HepG2 (cell line): Measurements from ENCODE around the gene MSI2. TPM values are rescaled to one million over a fixed set of nuclear protein-coding genes. Genes with fewer than 3 reads are reported as not detected.

ENCODE experiments used
- ATAC-seq: fragments of 200-7000 bp; cut with Tn5 transposase; 3 replicates; pipeline ENCODE4 v1.9.1; 2020; ENCODE audit warnings: mild to moderate bottlenecking, moderate library complexity
- BruUV-seq: library from RNA; stranded (reverse); fragments of 400-500 nt; replicated peaks from 2 replicates; lab custom pipeline; 2021; lab: Mats Ljungman, UMichigan
- CTCF ChIA-PET: fragments of 300-600 bp; formaldehyde crosslinking; extraction: SDS; loops from one replicate; lab custom pipeline; 2021; ENCODE audit warnings: low total read pairs, inconsistent platforms, low intra/inter-chr PET ratio; lab: Yijun Ruan, JAX
- POLR2A ChIA-PET: fragments of 350-600 bp; sonication (Branson Sonifier 250); formaldehyde crosslinking; loops from one replicate; lab custom pipeline; 2020; ENCODE audit warnings: antibody characterized with exemption, inconsistent platforms; lab: Yijun Ruan, JAX
- DNase-seq: peaks from one replicate; pipeline ENCODE4 v3.0.0-alpha.2; 2015; ENCODE audit warnings: low spot score
- FAIRE-seq: peaks from 3 replicates; lab custom pipeline; 2011; peaks lifted over from hg19 to GRCh38; lab: Jason Lieb, UNC
- H2AFZ ChIP-seq: one replicate; pipeline ENCODE4 v1.6.1; 2011; ENCODE audit warnings: low read length, inconsistent platforms
- H3K27ac ChIP-seq: fragments of 300-600 bp; 3 replicates; pipeline ENCODE4 v1.8.0; 2011; ENCODE audit warnings: mixed run types, mild to moderate bottlenecking, mixed read lengths, low read length, inconsistent platforms; ENCODE audit not compliant: insufficient read depth; ENCODE audit errors: extremely low read length
- H3K27me3 ChIP-seq, 2 experiments: fragments of 200-600 bp in 1 of 2; 2 replicates in 1 of 2; 3 replicates in 1 of 2; pipeline versions ENCODE4 v1.6.0 to v1.8.0; 2011; ENCODE audit warnings: low read length in 2 of 2, mild to moderate bottlenecking in 2 of 2, moderate library complexity in 2 of 2, inconsistent platforms in 1 of 2; ENCODE audit not compliant: insufficient read depth in 2 of 2, control insufficient read depth in 1 of 2
- H3K36me3 ChIP-seq, 2 experiments: fragments of 200-600 bp in 1 of 2; replicated peaks in 1 of 2; 2 replicates in 1 of 2; 3 replicates in 1 of 2; pipeline versions ENCODE4 v1.5.1 to v1.8.0; 2011; ENCODE audit warnings: low read length in 2 of 2, inconsistent platforms in 1 of 2; ENCODE audit not compliant: insufficient read depth in 2 of 2, control insufficient read depth in 1 of 2
- H3K4me1 ChIP-seq: 2 replicates; pipeline ENCODE4 v1.5.1; 2012; ENCODE audit warnings: low read length, inconsistent platforms; ENCODE audit not compliant: insufficient read depth
- H3K4me2 ChIP-seq: 2 replicates; pipeline ENCODE4 v1.6.0; 2011; ENCODE audit warnings: low read depth, low read length, inconsistent platforms
- H3K4me3 ChIP-seq, 3 experiments: fragments of 200-600 bp in 1 of 3; sonication (generic), shearing (Covaris generic) in 1 of 3; replicated peaks in 1 of 3; 2 replicates each; pipeline ENCODE4 v1.5.1; 2011 to 2016; ENCODE audit warnings: low read length in 3 of 3, inconsistent platforms in 2 of 3, low read depth in 2 of 3, mild to moderate bottlenecking in 2 of 3, control low read depth in 1 of 3, mixed read lengths in 1 of 3; ENCODE audit not compliant: insufficient read depth in 1 of 3
- H3K79me2 ChIP-seq: one replicate; pipeline ENCODE4 v1.6.1; 2011; ENCODE audit warnings: low read length, inconsistent platforms; ENCODE audit not compliant: insufficient read depth
- H3K9ac ChIP-seq: 2 replicates; pipeline ENCODE4 v1.6.0; 2011; ENCODE audit warnings: mild to moderate bottlenecking, low read depth, low read length, inconsistent platforms; ENCODE audit not compliant: insufficient read depth
- H3K9me3 ChIP-seq: 2 replicates; pipeline ENCODE4 v1.5.1; 2012; ENCODE audit warnings: mild to moderate bottlenecking, low read length
- H4K20me1 ChIP-seq: 2 replicates; pipeline ENCODE4 v1.6.0; 2011; ENCODE audit warnings: inconsistent platforms, mild to moderate bottlenecking, low read length, moderate library complexity; ENCODE audit not compliant: insufficient read depth
- CEBPZ ChIP-seq: IDR thresholded peaks from 2 replicates; pipeline ENCODE4 v1.6.1; 2012; ENCODE audit warnings: low read length, improper control_type of control experiment
- FOXP1 ChIP-seq, 2 experiments: fragments of 450-650 bp in 1 of 2; IDR thresholded peaks; 2 replicates each; pipeline ENCODE4 v1.6.1; 2017 to 2018; ENCODE audit warnings: antibody characterized with exemption in 1 of 2
- GRHL1 ChIP-seq: sonication (generic); formaldehyde crosslinking; conservative IDR thresholded peaks from 2 replicates; pipeline ENCODE4 v1.8.0; 2022; ENCODE audit warnings: missing genetic modification reagents
- HBP1 ChIP-seq: IDR thresholded peaks from 2 replicates; pipeline ENCODE4 v1.6.1; 2016; ENCODE audit warnings: low read depth, control low read depth
- HNRNPH1 ChIP-seq: fragments of 200-400 bp; formaldehyde crosslinking; optimal IDR thresholded peaks from 2 replicates; pipeline ENCODE3; 2017; ENCODE audit warnings: mild to moderate bottlenecking, low read depth, low read length
- HNRNPL ChIP-seq: fragments of 200-400 bp; formaldehyde crosslinking; IDR thresholded peaks from 2 replicates; pipeline ENCODE4 v1.6.1; 2017; ENCODE audit warnings: mild to moderate bottlenecking, low read depth, low read length
- MTF2 ChIP-seq: sonication (generic); formaldehyde crosslinking; IDR thresholded peaks from 2 replicates; pipeline ENCODE4 v1.5.0; 2020; ENCODE audit warnings: missing genetic modification reagents, borderline replicate concordance
- MYNN ChIP-seq: sonication (generic); formaldehyde crosslinking; IDR thresholded peaks from 2 replicates; pipeline ENCODE4 v1.4.0; 2020; ENCODE audit warnings: mild to moderate bottlenecking, low read depth, missing genetic modification reagents
- NFKBIZ ChIP-seq: IDR thresholded peaks from 2 replicates; pipeline ENCODE4 v1.6.1; 2018; ENCODE audit warnings: missing genetic modification reagents, missing compliant biosample characterization
- PCBP1 ChIP-seq: fragments of 200-400 bp; formaldehyde crosslinking; IDR thresholded peaks from 2 replicates; pipeline ENCODE4 v1.6.1; 2017; ENCODE audit warnings: mild to moderate bottlenecking, low read depth, low read length, borderline replicate concordance
- PHF8 ChIP-seq: sonication (generic); formaldehyde crosslinking; IDR thresholded peaks from 2 replicates; pipeline ENCODE4 v1.5.0; 2020; ENCODE audit warnings: missing genetic modification reagents
- POLR2AphosphoS5 ChIP-seq: IDR thresholded peaks from 2 replicates; pipeline ENCODE4 v1.6.1; 2012; ENCODE audit warnings: low read depth, low read length
- RFXANK ChIP-seq: IDR thresholded peaks from 2 replicates; pipeline ENCODE4 v1.6.1; 2016
- SRSF1 ChIP-seq: fragments of 200-400 bp; formaldehyde crosslinking; optimal IDR thresholded peaks from 2 replicates; pipeline ENCODE3; 2017; ENCODE audit warnings: mild to moderate bottlenecking, low read depth, low read length, moderate library complexity
- ZBTB38 ChIP-seq: sonication (generic); formaldehyde crosslinking; IDR thresholded peaks from 2 replicates; pipeline ENCODE4 v1.5.1; 2020; ENCODE audit warnings: mild to moderate bottlenecking, missing genetic modification reagents
- ZNF354B ChIP-seq: sonication (generic); formaldehyde crosslinking; IDR thresholded peaks from 2 replicates; pipeline ENCODE4 v1.8.0; 2022; ENCODE audit warnings: mild to moderate bottlenecking, missing genetic modification reagents
- ZNF83 ChIP-seq: sonication (generic); formaldehyde crosslinking; IDR thresholded peaks from 2 replicates; pipeline ENCODE4 v1.4.0; 2020; ENCODE audit warnings: missing genetic modification reagents, mild to moderate bottlenecking, borderline replicate concordance
- WGBS: methylation state at CpG from one replicate; pipeline ENCODE4 v1.1.6; 2017; ENCODE audit warnings: low lambda C conversion rate; 5-methylcytosine and 5-hydroxymethylcytosine counted together
- in situ Hi-C: cut with HindIII; loops from 2 replicates; pipeline ENCODE4 v1.10.0; 2017; ENCODE audit warnings: low pct_unique_long_range_greater_than_20kb; ENCODE audit not compliant: extremely low pct_ligation_motif_present
- intact Hi-C: fragments of 100-400 bp; cut with micrococcal nuclease; formaldehyde crosslinking; loops from one replicate; pipeline ENCODE4 v1.10.0; 2022; ENCODE audit not compliant: unreplicated experiment
- polyA plus RNA-seq, 8 experiments: library from polyadenylated mRNA; depleted of rRNA in 3 of 8; stranded (reverse) in 7 of 8; unstranded in 1 of 8; fragments of >200 nt; fragmentation: Illumina TruSeq in 4 of 8; extraction: Trizol in 4 of 8; gene quantifications; 2 replicates each; pipeline versions ENCODE4 v1.2.1 to v1.2.3, GENCODE V29; 2011 to 2016; ENCODE audit warnings: low read depth in 4 of 8, missing spikeins in 1 of 8, mixed read lengths in 1 of 8; ENCODE audit not compliant: insufficient read depth in 1 of 8
- total RNA-seq, 5 experiments: library from RNA; depleted of rRNA; stranded (reverse); fragments of >200 nt; fragmentation: Illumina TruSeq; extraction: Trizol; gene quantifications; 2 replicates each; pipeline ENCODE4 v1.2.3, GENCODE V29; 2016; ENCODE audit warnings: low read depth in 1 of 5

The MSI2 gene
- total and polyA plus RNA-seq, 2 of the 13 experiments (the other 11 are each of a cell fraction or from before 2014, with no cell fraction given), result 77.5 to 78.4 TPM

- CTCF ChIA-PET, result interaction anchor here (0.8 kb wide), 1 partner anchor 102 kb away, joined by 3 read pairs; no protein-coding TSS in a partner anchor
- TF ChIP-seq ZNF354B (CRISPR knock-in tag) (0 out of 2 replicates have a peak, but pooled peaks have one; percentile 87), PHF8 (peak; percentile 71), ZNF83 (peak; percentile 98), HBP1 (CRISPR knock-in tag) (peak; percentile 94; the same call in 1 of the 2 replicates), FOXP1 (IDR thresholded peaks at IDR 0.05) (peak; percentile 77), FOXP1 (CRISPR knock-in tag; IDR thresholded peaks at IDR 0.05) (peak; percentile 100), POLR2AphosphoS5 (peak; percentile 62; the same call in 1 of the 2 replicates), PCBP1 (no peak), GRHL1 (CRISPR knock-in tag) (no peak), NFKBIZ (CRISPR knock-in tag) (peak; percentile 99), MYNN (CRISPR knock-in tag) (peak; percentile 63; the same call in 1 of the 2 replicates), RFXANK (peak; percentile 90), HNRNPH1 (no peak), HNRNPL (no peak), SRSF1 (peak; percentile 74), MTF2 (no peak), CEBPZ (no peak), ZBTB38 (peak; percentile 96)
Measured at GRCh38 chr17:57561072-57561861, 304.9 kb downstream of the MSI2 start.

More at GRCh38 chr17:57561072-57561861, 304.9 kb downstream of the MSI2 start:
- Histone ChIP-seq H2AFZ (no peak overlapping the region), H4K20me1 (no peaks in the 10 kb centered on the region), H3K27ac (peak overlapping the region; percentile 82), H3K9ac (peak overlapping the region; percentile 61), H3K36me3 (peaks cover 2 to 28% of the 10 kb centered on the region in 2 experiments; a peak in 3 of 5 replicates), H3K4me1 (peaks cover 65% of the 10 kb centered on the region), H3K4me2 (peak overlapping the region; percentile 78), H3K9me3 (no peaks in the 10 kb centered on the region), H3K27me3 (no peaks in the 10 kb centered on the region), H3K79me2 (peaks cover 10% of the 10 kb centered on the region), H3K4me3 (peak overlapping the region in 2 of 3 experiments; percentile 21 to 49; a peak in 4 of 6 replicates)
- BruUV-seq, result no TSS peak
- in situ Hi-C loops (loop anchor here (5.0 kb wide), 2 partner anchors 34 to 104 kb away; no protein-coding TSS in a partner anchor), intact Hi-C loops (loop anchor here (1.0 kb wide), 7 partner anchors 13 to 147 kb away; no protein-coding TSS in a partner anchor)
- ATAC-seq (peak; percentile 93), DNase-seq (peak; percentile 99), FAIRE-seq (peak; percentile 99)
- 4% methylated on average over 12 of the region's 12 CpGs for WGBS
- POLR2A ChIA-PET, result interaction anchor here (0.8 to 5.9 kb wide), 21 partner anchors 8 to 304 kb away, joined by 3 to 113 read pairs (median 5); partner anchors contain the start of gene MSI2
